OCI-LY7 (cell line): ENCODE results near the gene GNAO1. TPM values are rescaled to one million over a fixed set of nuclear protein-coding genes. Genes with fewer than 3 reads are reported as not detected.

Source experiments
- BruUV-seq: library from RNA; stranded (reverse); fragments of 400-500 nt; replicated peaks from 2 replicates; lab custom pipeline; 2021; lab: Mats Ljungman, UMichigan
- CTCF ChIA-PET: fragments of 300-600 bp; sonication (Branson Sonifier 250); formaldehyde crosslinking; loops from one replicate; lab custom pipeline; 2022; ENCODE audit warnings: antibody characterized with exemption; ENCODE audit not compliant: unreplicated experiment; lab: Charles Lee
- POLR2A ChIA-PET: fragments of 300-600 bp; sonication (Branson Sonifier 250); formaldehyde crosslinking; loops from one replicate; lab custom pipeline; 2022; ENCODE audit warnings: antibody characterized with exemption; lab: Charles Lee
- DNase-seq: peaks from one replicate; pipeline ENCODE4 v3.0.0-alpha.2; 2015; ENCODE audit warnings: low spot score
- H2AFZ ChIP-seq: fragments of 200-600 bp; sonication (generic), shearing (Covaris generic); 2 replicates; pipeline ENCODE4 v1.6.1; 2014; ENCODE audit warnings: mild to moderate bottlenecking, antibody characterized with exemption, low read length, moderate library complexity
- H3K27ac ChIP-seq: fragments of 200-600 bp; sonication (generic); 2 replicates; pipeline ENCODE4 v1.5.1; 2014; ENCODE audit warnings: mixed run types, low read depth, mild to moderate bottlenecking, moderate library complexity, low read length, inconsistent platforms; ENCODE audit not compliant: poor library complexity, severe bottlenecking
- H3K36me3 ChIP-seq: fragments of 200-600 bp; sonication (generic); 2 replicates; pipeline ENCODE4 v1.6.1; 2014; ENCODE audit warnings: mild to moderate bottlenecking, antibody characterized with exemption, low read length, moderate library complexity, mixed read lengths; ENCODE audit not compliant: insufficient read depth
- H3K4me1 ChIP-seq: fragments of 200-600 bp; sonication (generic); 2 replicates; pipeline ENCODE4 v1.5.1; 2014; ENCODE audit warnings: mild to moderate bottlenecking, low read length; ENCODE audit not compliant: insufficient read depth, poor library complexity, severe bottlenecking
- H3K4me2 ChIP-seq: fragments of 200-600 bp; sonication (generic); 2 replicates; pipeline ENCODE4 v1.6.1; 2014; ENCODE audit warnings: mild to moderate bottlenecking, low read length
- H3K4me3 ChIP-seq: fragments of 200-600 bp; sonication (generic); 2 replicates; pipeline ENCODE4 v1.5.1; 2014; ENCODE audit warnings: mild to moderate bottlenecking, low read depth, low read length; ENCODE audit not compliant: poor library complexity, severe bottlenecking
- H3K79me2 ChIP-seq: fragments of 200-600 bp; sonication (generic); 2 replicates; pipeline ENCODE4 v1.6.1; 2016; ENCODE audit warnings: low read depth, mild to moderate bottlenecking, low read length, moderate library complexity, mixed read lengths; ENCODE audit not compliant: insufficient read depth
- H3K9me2 ChIP-seq: fragments of 200-600 bp; sonication (generic); 2 replicates; pipeline ENCODE4 v1.6.1; 2016; ENCODE audit warnings: mild to moderate bottlenecking, low read length, mixed read lengths; ENCODE audit not compliant: insufficient read depth
- H3K9me3 ChIP-seq: fragments of 200-600 bp; sonication (generic); 2 replicates; pipeline ENCODE4 v1.6.1; 2014; ENCODE audit warnings: mild to moderate bottlenecking, mixed run types, low read length, mixed read lengths
- H4K20me1 ChIP-seq: fragments of 200-600 bp; sonication (generic); 2 replicates; pipeline ENCODE4 v1.6.1; 2014; ENCODE audit warnings: mild to moderate bottlenecking, antibody characterized with exemption, low read length, moderate library complexity, mixed read lengths; ENCODE audit not compliant: insufficient read depth
- CTCF ChIP-seq: fragments of 200-600 bp; sonication (generic); conservative IDR thresholded peaks from 2 replicates; pipeline ENCODE4 v1.5.1; 2014; ENCODE audit warnings: mild to moderate bottlenecking, antibody characterized with exemption, low read length, moderate library complexity, mixed read lengths
- EZH2phosphoT487 ChIP-seq: fragments of 200-600 bp; sonication (generic); IDR thresholded peaks from 2 replicates; pipeline ENCODE4 v1.6.1; 2018; ENCODE audit warnings: low read depth, borderline replicate concordance, mild to moderate bottlenecking, mixed run types, antibody characterized with exemption, low read length, moderate library complexity, mixed read lengths
- intact Hi-C: fragments of 100-400 bp; cut with micrococcal nuclease; formaldehyde crosslinking; loops from one replicate; pipeline ENCODE4 v1.10.0; 2022; ENCODE audit not compliant: unreplicated experiment
- total RNA-seq, 2 experiments: library from RNA; depleted of rRNA in 1 of 2; stranded (reverse); fragments of >200 nt in 1 of 2; shearing (Covaris generic) in 1 of 2; gene quantifications; 2 replicates each; pipeline ENCODE4 v1.2.3, GENCODE V29; 2014 to 2022

GNAO1 gene
- total RNA-seq, 2 experiments from 2014 or later = not detected

GRCh38 chr16:56212144-56212543, 20.9 kb downstream of the GNAO1 start:
- TF ChIP-seq CTCF = no peak
- no peak for TF ChIP-seq EZH2phosphoT487
- no peak overlapping the region for H3K27ac ChIP-seq
- H3K4me2 ChIP-seq = no peak overlapping the region
- no peaks in the 10 kb centered on the region for H4K20me1 ChIP-seq
- H3K9me2 ChIP-seq = no peaks in the 10 kb centered on the region
- ChIA-PET CTCF (no interaction called here), POLR2A (no interaction called here)
- DNase-seq = no peak
- H3K9me3 ChIP-seq = no peaks in the 10 kb centered on the region
- intact Hi-C loops = no loop called here
- no peaks in the 10 kb centered on the region for H3K36me3 ChIP-seq
- no peak overlapping the region for H2AFZ ChIP-seq
- H3K79me2 ChIP-seq = no peaks in the 10 kb centered on the region
- no peak overlapping the region for H3K4me3 ChIP-seq
- no TSS peak for BruUV-seq
- no peaks in the 10 kb centered on the region for H3K4me1 ChIP-seq

- DNase-seq = no peak
- intact Hi-C loops = no loop called here
- H3K4me1 ChIP-seq = no peaks in the 10 kb centered on the region
- H3K9me2 ChIP-seq = no peaks in the 10 kb centered on the region
- H2AFZ ChIP-seq = no peak overlapping the region
- POLR2A ChIA-PET = interaction anchor here (0.6 kb wide), 2 partner anchors 395 to 903 kb away, joined by 3 to 4 read pairs; no protein-coding TSS in a partner anchor
- CTCF ChIA-PET = no interaction called here
- no peak overlapping the region for H3K4me3 ChIP-seq
- no peak overlapping the region for H3K27ac ChIP-seq
- no peaks in the 10 kb centered on the region for H3K79me2 ChIP-seq
- no peak for TF ChIP-seq EZH2phosphoT487
- TF ChIP-seq CTCF = no peak
- H3K9me3 ChIP-seq = no peaks in the 10 kb centered on the region
- H4K20me1 ChIP-seq = no peaks in the 10 kb centered on the region
- no TSS peak for BruUV-seq
- H3K36me3 ChIP-seq = no peaks in the 10 kb centered on the region
- no peak overlapping the region for H3K4me2 ChIP-seq
Measured at GRCh38 chr16:56221995-56222394, 30.7 kb downstream of the GNAO1 start.

GRCh38 chr16:56222474-56222997, 31.2 kb downstream of the GNAO1 start:
- no peaks in the 10 kb centered on the region for H3K36me3 ChIP-seq

More at GRCh38 chr16:56222474-56222997, 31.2 kb downstream of the GNAO1 start:
- H2AFZ ChIP-seq = no peak overlapping the region
- POLR2A ChIA-PET = no interaction called here
- H3K4me2 ChIP-seq = no peak overlapping the region
- H3K9me3 ChIP-seq = no peaks in the 10 kb centered on the region
- intact Hi-C loops = no loop called here
- CTCF ChIA-PET = no interaction called here
- H3K4me1 ChIP-seq = no peaks in the 10 kb centered on the region
- H3K9me2 ChIP-seq = no peaks in the 10 kb centered on the region
- H3K4me3 ChIP-seq = no peak overlapping the region
- no peaks in the 10 kb centered on the region for H3K79me2 ChIP-seq
- TF ChIP-seq CTCF (no peak), EZH2phosphoT487 (no peak)
- DNase-seq = no peak
- no peak overlapping the region for H3K27ac ChIP-seq
- BruUV-seq = no TSS peak
- H4K20me1 ChIP-seq = no peaks in the 10 kb centered on the region
